DOHH2 (cell line): ENCODE measurements around the gene TJP2.

Source experiments
- H3F3A ChIP-seq: fragments of 200-600 bp; sonication (generic), shearing (Covaris generic); 2 replicates; pipeline ENCODE4 v1.6.0; 2016; ENCODE audit warnings: antibody characterized with exemption, mild to moderate bottlenecking; ENCODE audit not compliant: control insufficient read depth, insufficient read depth
- H3K27ac ChIP-seq: fragments of 200-600 bp; sonication (generic); 2 replicates; pipeline ENCODE4 v1.5.1; 2014; ENCODE audit warnings: low read depth, mild to moderate bottlenecking, low read length, moderate library complexity
- H3K27me3 ChIP-seq: fragments of 200-600 bp; sonication (generic); 2 replicates; pipeline ENCODE4 v1.6.1; 2014; ENCODE audit warnings: mild to moderate bottlenecking, low read length, mixed read lengths; ENCODE audit not compliant: control insufficient read depth
- H3K36me3 ChIP-seq: fragments of 200-600 bp; sonication (generic); 2 replicates; pipeline ENCODE4 v1.6.1; 2014; ENCODE audit warnings: mild to moderate bottlenecking, low read length, moderate library complexity, mixed read lengths; ENCODE audit not compliant: control insufficient read depth
- H3K4me1 ChIP-seq: fragments of 200-600 bp; sonication (generic); 2 replicates; pipeline ENCODE4 v1.6.1; 2014; ENCODE audit warnings: mild to moderate bottlenecking, low read length, mixed read lengths; ENCODE audit not compliant: control insufficient read depth
- H3K4me2 ChIP-seq: fragments of 200-600 bp; sonication (generic); 2 replicates; pipeline ENCODE4 v1.6.0; 2014; ENCODE audit warnings: mild to moderate bottlenecking, low read length, moderate library complexity
- H3K4me3 ChIP-seq: fragments of 200-600 bp; sonication (generic); 2 replicates; pipeline ENCODE4 v1.5.1; 2014; ENCODE audit warnings: mild to moderate bottlenecking, low read length, mixed read lengths
- H3K79me2 ChIP-seq: fragments of 200-600 bp; sonication (generic); 2 replicates; pipeline ENCODE4 v1.6.1; 2014; ENCODE audit warnings: mild to moderate bottlenecking, low read length, mixed read lengths; ENCODE audit not compliant: control insufficient read depth
- H3K9me2 ChIP-seq: fragments of 200-600 bp; sonication (generic); replicated peaks from 2 replicates; pipeline ENCODE4 v1.6.1; 2014; ENCODE audit warnings: mild to moderate bottlenecking, low read length, mixed read lengths; ENCODE audit not compliant: control insufficient read depth
- H3K9me3 ChIP-seq: fragments of 200-600 bp; sonication (generic); 2 replicates; pipeline ENCODE4 v1.6.1; 2014; ENCODE audit warnings: antibody characterized with exemption, low read length, mixed read lengths; ENCODE audit not compliant: control insufficient read depth, insufficient read depth
- H4K20me1 ChIP-seq: fragments of 200-600 bp; sonication (generic); 2 replicates; pipeline ENCODE4 v1.6.0; 2014; ENCODE audit warnings: low read depth, mild to moderate bottlenecking, antibody characterized with exemption, low read length, moderate library complexity; ENCODE audit not compliant: control insufficient read depth, insufficient read depth
- EZH2phosphoT487 ChIP-seq: fragments of 200-600 bp; sonication (generic); IDR thresholded peaks from 2 replicates; pipeline ENCODE4 v1.6.1; 2017; ENCODE audit warnings: borderline replicate concordance, mild to moderate bottlenecking, antibody characterized with exemption, low read length, moderate library complexity, mixed read lengths
- TF ChIP-seq, protein P1 (sequence below): fragments of 200-600 bp; sonication (generic); IDR thresholded peaks from one replicate; pipeline ENCODE4 v1.5.1; 2014; ENCODE audit warnings: antibody characterized with exemption, mild to moderate bottlenecking, low read depth, low read length; ENCODE audit not compliant: poor library complexity, severe bottlenecking

TJP2 gene

GRCh38 chr9:69222970-69223369, 48.9 kb downstream of the TJP2 start:
- no peak overlapping the region for H3K4me2 ChIP-seq
- no peaks in the 10 kb centered on the region for H3F3A ChIP-seq
- no peaks in the 10 kb centered on the region for H3K27me3 ChIP-seq
- H3K27ac ChIP-seq: no peak overlapping the region
- no peaks in the 10 kb centered on the region for H3K4me1 ChIP-seq
- H4K20me1 ChIP-seq: no peaks in the 10 kb centered on the region
- no peaks in the 10 kb centered on the region for H3K79me2 ChIP-seq
- no peaks in the 10 kb centered on the region for H3K9me2 ChIP-seq
- no peaks in the 10 kb centered on the region for H3K9me3 ChIP-seq
- no peak for TF ChIP-seq EZH2phosphoT487
- TF ChIP-seq, protein P1, sequence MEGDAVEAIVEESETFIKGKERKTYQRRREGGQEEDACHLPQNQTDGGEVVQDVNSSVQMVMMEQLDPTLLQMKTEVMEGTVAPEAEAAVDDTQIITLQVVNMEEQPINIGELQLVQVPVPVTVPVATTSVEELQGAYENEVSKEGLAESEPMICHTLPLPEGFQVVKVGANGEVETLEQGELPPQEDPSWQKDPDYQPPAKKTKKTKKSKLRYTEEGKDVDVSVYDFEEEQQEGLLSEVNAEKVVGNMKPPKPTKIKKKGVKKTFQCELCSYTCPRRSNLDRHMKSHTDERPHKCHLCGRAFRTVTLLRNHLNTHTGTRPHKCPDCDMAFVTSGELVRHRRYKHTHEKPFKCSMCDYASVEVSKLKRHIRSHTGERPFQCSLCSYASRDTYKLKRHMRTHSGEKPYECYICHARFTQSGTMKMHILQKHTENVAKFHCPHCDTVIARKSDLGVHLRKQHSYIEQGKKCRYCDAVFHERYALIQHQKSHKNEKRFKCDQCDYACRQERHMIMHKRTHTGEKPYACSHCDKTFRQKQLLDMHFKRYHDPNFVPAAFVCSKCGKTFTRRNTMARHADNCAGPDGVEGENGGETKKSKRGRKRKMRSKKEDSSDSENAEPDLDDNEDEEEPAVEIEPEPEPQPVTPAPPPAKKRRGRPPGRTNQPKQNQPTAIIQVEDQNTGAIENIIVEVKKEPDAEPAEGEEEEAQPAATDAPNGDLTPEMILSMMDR: no peak
- no peak overlapping the region for H3K4me3 ChIP-seq
- peaks cover 21% of the 10 kb centered on the region for H3K36me3 ChIP-seq

GRCh38 chr9:69223605-69224004, 49.5 kb downstream of the TJP2 start:
- no peaks in the 10 kb centered on the region for H3K9me3 ChIP-seq
- no peaks in the 10 kb centered on the region for H3F3A ChIP-seq
- H3K79me2 ChIP-seq: no peaks in the 10 kb centered on the region
- H3K9me2 ChIP-seq: no peaks in the 10 kb centered on the region
- no peaks in the 10 kb centered on the region for H3K4me1 ChIP-seq
- TF ChIP-seq EZH2phosphoT487: no peak
- TF ChIP-seq, protein P1: peak; percentile 72
- H4K20me1 ChIP-seq: no peaks in the 10 kb centered on the region
- no peak overlapping the region for H3K4me3 ChIP-seq
- H3K36me3 ChIP-seq: peaks cover 21% of the 10 kb centered on the region
- H3K27ac ChIP-seq: no peak overlapping the region
- no peak overlapping the region for H3K4me2 ChIP-seq
- no peaks in the 10 kb centered on the region for H3K27me3 ChIP-seq

- Histone ChIP-seq H3K4me3 (no peak overlapping the region), H3K36me3 (peaks cover 29% of the 10 kb centered on the region), H3K79me2 (no peaks in the 10 kb centered on the region), H3K9me3 (no peaks in the 10 kb centered on the region), H3F3A (no peaks in the 10 kb centered on the region), H3K27ac (no peak overlapping the region), H3K9me2 (no peaks in the 10 kb centered on the region), H3K4me2 (no peak overlapping the region), H3K4me1 (no peaks in the 10 kb centered on the region), H3K27me3 (no peaks in the 10 kb centered on the region), H4K20me1 (no peaks in the 10 kb centered on the region)
- TF ChIP-seq, protein P1: no peak
- TF ChIP-seq EZH2phosphoT487: no peak
These were observed 55.3 kb downstream of the TJP2 start for GRCh38 chr9:69229367-69229766.

DNA sequence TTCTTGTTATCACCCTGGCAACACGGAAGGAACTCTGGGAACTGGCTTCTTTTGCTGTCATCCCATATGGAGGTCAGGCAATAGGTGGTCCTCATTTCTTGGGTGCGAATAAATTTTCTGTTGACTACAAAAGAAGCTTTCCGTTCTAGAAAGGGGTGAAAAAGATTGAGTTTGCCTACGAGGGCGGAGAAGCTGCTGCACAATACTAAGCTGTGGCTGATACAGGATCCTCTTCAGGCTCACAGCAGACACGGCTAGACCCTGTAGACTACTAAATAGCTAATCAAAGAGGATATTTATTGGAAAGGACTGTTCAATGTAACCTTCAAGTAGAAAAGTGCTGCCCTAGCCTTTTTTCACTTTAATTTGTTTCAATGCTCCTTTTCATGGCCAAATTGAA, 58.1 kb downstream of the TJP2 start:
- peaks cover 29% of the 10 kb centered on the region for H3K36me3 ChIP-seq

More for the DNA sequence above, 58.1 kb downstream of the TJP2 start:
- Histone ChIP-seq H3K27ac (no peak overlapping the region), H3K9me3 (no peaks in the 10 kb centered on the region), H3K79me2 (no peaks in the 10 kb centered on the region), H3K27me3 (no peaks in the 10 kb centered on the region), H3K4me2 (no peak overlapping the region), H3F3A (no peaks in the 10 kb centered on the region), H3K4me3 (no peak overlapping the region), H4K20me1 (no peaks in the 10 kb centered on the region), H3K4me1 (no peaks in the 10 kb centered on the region), H3K9me2 (no peaks in the 10 kb centered on the region)
- TF ChIP-seq EZH2phosphoT487: no peak
- TF ChIP-seq, protein P1: no peak
